ENCODE results near the gene SPINK1.

The SPINK1 gene

GRCh38 chr5:147776989-147777388 is 54.5 kb downstream of the SPINK1 start:
- no peak for DNase-seq (ENCODE audit: low read depth)
- no peak for TF ChIP-seq CTCF (IDR thresholded peaks at IDR 0.05; ENCODE audit: low read depth, low read length, missing control alignments)
- no peak overlapping the region for H3K4me3 ChIP-seq (ENCODE audit: low read depth, low read length)
